ENCODE measurements around the gene DGCR6L.
"Not testable (repeated sequence)": the region's sequence is repeated elsewhere in the genome, so short reads cannot be mapped to it uniquely, and the experiment has no call there.

DGCR6L gene

GRCh38 chr22:20279662-20280134 is 40.2 kb downstream of the DGCR6L start:
- H3K27ac ChIP-seq = no peak overlapping the region
- no peaks in the 10 kb centered on the region for H3K9me3 ChIP-seq
- no peaks in the 10 kb centered on the region for H3K27me3 ChIP-seq
- no peaks in the 10 kb centered on the region for H3K4me1 ChIP-seq (ENCODE audit: control insufficient read depth in 1 of 2, insufficient read depth in 1 of 2, low read depth in 1 of 2, low read length in 1 of 2)
- H3K4me3 ChIP-seq (ENCODE audit: low read depth in 1 of 2, low read length in 1 of 2) = no peak overlapping the region
- TF ChIP-seq CTCF (IDR thresholded peaks at IDR 0.05) = no peak
- no peaks in the 10 kb centered on the region for H3K36me3 ChIP-seq

- H3K27ac ChIP-seq; H3K27me3 ChIP-seq; H3K4me1 ChIP-seq (ENCODE audit: control insufficient read depth in 1 of 2, insufficient read depth in 1 of 2, low read depth in 1 of 2, low read length in 1 of 2); H3K9me3 ChIP-seq; H3K36me3 ChIP-seq; H3K4me3 ChIP-seq (ENCODE audit: low read depth in 1 of 2, low read length in 1 of 2): not testable (repeated sequence)
These were observed 41.0 kb downstream of the DGCR6L start for GRCh38 chr22:20278726-20279490.

GRCh38 chr22:20277936-20278635 is 41.8 kb downstream of the DGCR6L start:
- not testable (repeated sequence) for H3K27ac ChIP-seq; H3K4me1 ChIP-seq (ENCODE audit: control insufficient read depth in 1 of 2, insufficient read depth in 1 of 2, low read depth in 1 of 2, low read length in 1 of 2); H3K9me3 ChIP-seq

GRCh38 chr22:20276468-20276867 is 43.4 kb downstream of the DGCR6L start:
- Histone ChIP-seq H3K9me3 (no peaks in the 10 kb centered on the region), H3K4me1 (ENCODE audit: control insufficient read depth in 1 of 2, insufficient read depth in 1 of 2, low read depth in 1 of 2, low read length in 1 of 2) (no peaks in the 10 kb centered on the region), H3K36me3 (no peaks in the 10 kb centered on the region), H3K27ac (no peak overlapping the region), H3K4me3 (ENCODE audit: low read depth in 1 of 2, low read length in 1 of 2) (no peak overlapping the region), H3K27me3 (no peaks in the 10 kb centered on the region)
- TF ChIP-seq CTCF (IDR thresholded peaks at IDR 0.05) = no peak

More at GRCh38 chr22:20277936-20278635, 41.8 kb downstream of the DGCR6L start:
- not testable (repeated sequence) for H3K4me3 ChIP-seq (ENCODE audit: low read depth in 1 of 2, low read length in 1 of 2); H3K36me3 ChIP-seq; H3K27me3 ChIP-seq

- Histone ChIP-seq H3K27me3 (no peaks in the 10 kb centered on the region), H3K36me3 (no peaks in the 10 kb centered on the region), H3K27ac (no peak overlapping the region), H3K9me3 (no peaks in the 10 kb centered on the region), H3K4me1 (ENCODE audit: control insufficient read depth in 1 of 2, insufficient read depth in 1 of 2, low read depth in 1 of 2, low read length in 1 of 2) (no peaks in the 10 kb centered on the region), H3K4me3 (ENCODE audit: low read depth in 1 of 2, low read length in 1 of 2) (no peak overlapping the region)
- no peak for TF ChIP-seq CTCF (IDR thresholded peaks at IDR 0.05)
These were observed 44.0 kb downstream of the DGCR6L start for GRCh38 chr22:20275836-20276235.

- H3K4me1 ChIP-seq (ENCODE audit: control insufficient read depth in 1 of 2, insufficient read depth in 1 of 2, low read depth in 1 of 2, low read length in 1 of 2); H3K27me3 ChIP-seq; H3K9me3 ChIP-seq; H3K27ac ChIP-seq; H3K4me3 ChIP-seq (ENCODE audit: low read depth in 1 of 2, low read length in 1 of 2); H3K36me3 ChIP-seq: not testable (repeated sequence)
These were observed 44.5 kb downstream of the DGCR6L start for GRCh38 chr22:20275325-20275724.

- H3K9me3 ChIP-seq; H3K4me1 ChIP-seq (ENCODE audit: control insufficient read depth in 1 of 2, insufficient read depth in 1 of 2, low read depth in 1 of 2, low read length in 1 of 2); H3K4me3 ChIP-seq (ENCODE audit: low read depth in 1 of 2, low read length in 1 of 2); H3K27me3 ChIP-seq; H3K36me3 ChIP-seq; H3K27ac ChIP-seq: not testable (repeated sequence)
These were observed 45.5 kb downstream of the DGCR6L start for GRCh38 chr22:20274374-20274773.

Data from neutrophil (primary cell).